ENCODE results near the gene IZUMO1.

Gene IZUMO1

DNA sequence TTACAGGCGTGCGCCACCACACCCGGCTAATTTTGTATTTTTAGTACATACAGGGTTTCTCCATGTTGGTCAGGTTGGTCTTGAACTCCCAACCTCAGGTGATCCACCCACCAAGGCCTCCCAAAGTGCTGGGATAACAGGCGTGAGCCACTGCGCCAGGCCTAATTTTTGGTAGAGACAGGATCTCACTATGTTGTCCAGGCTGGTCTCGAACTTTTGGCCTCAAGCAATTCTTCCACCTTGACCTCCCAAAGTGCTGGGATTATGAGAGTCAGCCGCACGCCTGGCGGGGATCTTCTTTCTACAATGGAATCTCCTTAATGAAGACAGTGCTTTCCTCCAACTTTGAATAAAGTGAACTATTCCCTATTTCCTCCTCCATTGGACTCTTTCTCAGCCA lies 12.1 kb downstream of the IZUMO1 start:
- H3K36me3 ChIP-seq (ENCODE audit: low read length), result no peaks in the 10 kb centered on the region
- no peak overlapping the region for H3K9ac ChIP-seq (ENCODE audit: low read length)
- no peak overlapping the region for H3K4me3 ChIP-seq (ENCODE audit: insufficient read depth, low read length, poor library complexity, severe bottlenecking)
- no peaks in the 10 kb centered on the region for H3K27me3 ChIP-seq (ENCODE audit: low read length)
- no peak overlapping the region for H3K27ac ChIP-seq (ENCODE audit: low read depth, low read length)
- no peaks in the 10 kb centered on the region for H3F3A ChIP-seq (ENCODE audit: insufficient read depth)
- no peaks in the 10 kb centered on the region for H3K9me3 ChIP-seq (ENCODE audit: insufficient read depth, low read length)
- H2AFZ ChIP-seq (ENCODE audit: low read depth, low read length, severe bottlenecking), result no peak overlapping the region
- H4K20me1 ChIP-seq (ENCODE audit: low read depth, low read length), result no peaks in the 10 kb centered on the region
- H3K79me2 ChIP-seq (ENCODE audit: insufficient read depth, low read length), result no peaks in the 10 kb centered on the region
- H3K9me2 ChIP-seq (replicated peaks; ENCODE audit: insufficient read depth, low read length), result no peaks in the 10 kb centered on the region
- no peak for TF ChIP-seq EZH2phosphoT487 (conservative IDR thresholded peaks at IDR 0.05; ENCODE audit: low read length)
- TF ChIP-seq, protein P1, sequence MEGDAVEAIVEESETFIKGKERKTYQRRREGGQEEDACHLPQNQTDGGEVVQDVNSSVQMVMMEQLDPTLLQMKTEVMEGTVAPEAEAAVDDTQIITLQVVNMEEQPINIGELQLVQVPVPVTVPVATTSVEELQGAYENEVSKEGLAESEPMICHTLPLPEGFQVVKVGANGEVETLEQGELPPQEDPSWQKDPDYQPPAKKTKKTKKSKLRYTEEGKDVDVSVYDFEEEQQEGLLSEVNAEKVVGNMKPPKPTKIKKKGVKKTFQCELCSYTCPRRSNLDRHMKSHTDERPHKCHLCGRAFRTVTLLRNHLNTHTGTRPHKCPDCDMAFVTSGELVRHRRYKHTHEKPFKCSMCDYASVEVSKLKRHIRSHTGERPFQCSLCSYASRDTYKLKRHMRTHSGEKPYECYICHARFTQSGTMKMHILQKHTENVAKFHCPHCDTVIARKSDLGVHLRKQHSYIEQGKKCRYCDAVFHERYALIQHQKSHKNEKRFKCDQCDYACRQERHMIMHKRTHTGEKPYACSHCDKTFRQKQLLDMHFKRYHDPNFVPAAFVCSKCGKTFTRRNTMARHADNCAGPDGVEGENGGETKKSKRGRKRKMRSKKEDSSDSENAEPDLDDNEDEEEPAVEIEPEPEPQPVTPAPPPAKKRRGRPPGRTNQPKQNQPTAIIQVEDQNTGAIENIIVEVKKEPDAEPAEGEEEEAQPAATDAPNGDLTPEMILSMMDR (IDR thresholded peaks at IDR 0.05; ENCODE audit: insufficient read depth, low read length, poor library complexity, severe bottlenecking), result no peak
- H3K4me2 ChIP-seq (ENCODE audit: low read depth, low read length, poor library complexity, severe bottlenecking), result no peak overlapping the region

DNA sequence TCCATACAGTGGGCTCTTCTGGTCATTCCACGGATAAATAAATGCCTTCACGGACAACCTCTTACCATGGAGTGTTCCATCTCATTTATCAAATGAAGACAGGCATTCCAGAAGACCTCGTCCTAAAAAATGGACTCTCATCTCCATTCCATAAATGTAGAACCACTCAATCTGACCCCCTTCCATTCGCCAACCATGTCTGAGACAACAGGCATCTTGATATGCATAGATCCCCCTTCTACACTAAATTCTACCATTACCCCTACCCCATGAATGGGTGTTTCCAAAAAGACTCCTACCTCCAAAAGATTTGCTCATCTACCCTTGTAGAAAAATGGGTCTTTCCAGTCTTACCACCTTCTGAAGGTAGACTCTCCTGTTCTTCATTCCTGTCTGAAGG lies 15.3 kb downstream of the IZUMO1 start:
- H3F3A ChIP-seq (ENCODE audit: insufficient read depth), result no peaks in the 10 kb centered on the region
- no peaks in the 10 kb centered on the region for H3K79me2 ChIP-seq (ENCODE audit: insufficient read depth, low read length)

DNA sequence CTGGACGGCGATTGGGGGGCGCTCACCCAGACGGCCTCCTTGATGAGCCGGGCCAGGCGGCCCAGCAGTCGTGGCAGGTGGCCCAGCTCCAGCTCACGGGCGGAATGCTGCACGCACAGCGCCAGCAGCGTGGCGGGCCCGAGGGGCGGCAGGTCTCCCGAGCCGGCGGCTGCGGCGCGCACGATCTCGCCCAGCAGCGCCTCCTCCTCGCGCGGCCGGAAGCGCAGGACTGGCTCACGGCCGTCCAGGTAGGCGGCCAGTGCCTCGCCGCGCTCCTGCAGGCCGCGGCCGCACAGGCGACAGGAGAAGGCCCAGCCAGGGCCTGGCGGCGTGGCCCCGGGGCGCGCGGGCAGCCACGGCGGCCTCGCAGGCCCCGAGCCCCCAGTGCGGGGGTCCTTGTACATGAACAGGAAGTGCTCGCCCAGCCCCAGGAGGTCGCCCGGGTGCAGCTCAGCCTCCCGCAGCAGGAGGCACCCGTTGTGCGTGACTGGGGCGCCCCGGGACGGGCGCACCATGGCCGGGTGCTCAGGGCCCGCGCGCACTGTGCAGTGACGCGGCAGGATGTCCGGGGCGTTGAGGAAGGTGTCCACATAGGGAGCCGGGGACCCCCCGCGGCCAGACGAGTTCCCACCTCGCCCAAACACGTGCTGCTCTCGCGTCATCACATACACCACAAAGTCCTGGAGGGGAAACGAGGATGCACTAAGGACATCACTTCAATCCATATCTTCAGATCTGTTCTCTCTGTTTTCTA lies 17.6 kb downstream of the IZUMO1 start:
- no peak overlapping the region for H3K27ac ChIP-seq (ENCODE audit: low read depth, low read length)
- no peaks in the 10 kb centered on the region for H3K79me2 ChIP-seq (ENCODE audit: insufficient read depth, low read length)
- TF ChIP-seq, protein P1 (IDR thresholded peaks at IDR 0.05; ENCODE audit: insufficient read depth, low read length, poor library complexity, severe bottlenecking), result no peak
- TF ChIP-seq EZH2phosphoT487 (conservative IDR thresholded peaks at IDR 0.05; ENCODE audit: low read length), result no peak
- no peaks in the 10 kb centered on the region for H3K9me2 ChIP-seq (replicated peaks; ENCODE audit: insufficient read depth, low read length)
- H3K4me2 ChIP-seq (ENCODE audit: low read depth, low read length, poor library complexity, severe bottlenecking), result no peak overlapping the region
- no peaks in the 10 kb centered on the region for H3K27me3 ChIP-seq (ENCODE audit: low read length)
- H3K9ac ChIP-seq (ENCODE audit: low read length), result no peak overlapping the region
- no peaks in the 10 kb centered on the region for H4K20me1 ChIP-seq (ENCODE audit: low read depth, low read length)
- no peaks in the 10 kb centered on the region for H3K9me3 ChIP-seq (ENCODE audit: insufficient read depth, low read length)
- peaks cover 5% of the 10 kb centered on the region; the same call in 1 of the 2 replicates for H3F3A ChIP-seq (ENCODE audit: insufficient read depth)
- no peaks in the 10 kb centered on the region for H3K36me3 ChIP-seq (ENCODE audit: low read length)
- H3K4me3 ChIP-seq (ENCODE audit: insufficient read depth, low read length, poor library complexity, severe bottlenecking), result no peak overlapping the region
- no peak overlapping the region for H2AFZ ChIP-seq (ENCODE audit: low read depth, low read length, severe bottlenecking)

More for the DNA sequence above, 15.3 kb downstream of the IZUMO1 start:
- no peaks in the 10 kb centered on the region for H3K36me3 ChIP-seq (ENCODE audit: low read length)
- no peaks in the 10 kb centered on the region for H3K27me3 ChIP-seq (ENCODE audit: low read length)
- H3K9ac ChIP-seq (ENCODE audit: low read length), result no peak overlapping the region
- no peak overlapping the region for H2AFZ ChIP-seq (ENCODE audit: low read depth, low read length, severe bottlenecking)
- H4K20me1 ChIP-seq (ENCODE audit: low read depth, low read length), result no peaks in the 10 kb centered on the region
- H3K9me2 ChIP-seq (replicated peaks; ENCODE audit: insufficient read depth, low read length), result no peaks in the 10 kb centered on the region
- TF ChIP-seq EZH2phosphoT487 (conservative IDR thresholded peaks at IDR 0.05; ENCODE audit: low read length), result no peak
- TF ChIP-seq, protein P1 (IDR thresholded peaks at IDR 0.05; ENCODE audit: insufficient read depth, low read length, poor library complexity, severe bottlenecking), result no peak
- H3K4me2 ChIP-seq (ENCODE audit: low read depth, low read length, poor library complexity, severe bottlenecking), result no peak overlapping the region
- no peak overlapping the region for H3K27ac ChIP-seq (ENCODE audit: low read depth, low read length)
- no peaks in the 10 kb centered on the region for H3K9me3 ChIP-seq (ENCODE audit: insufficient read depth, low read length)
- no peak overlapping the region for H3K4me3 ChIP-seq (ENCODE audit: insufficient read depth, low read length, poor library complexity, severe bottlenecking)

All from SU-DHL-6 (cell line).